Measurements from ENCODE around the gene RALBP1. TPM values are rescaled to one million over a fixed set of nuclear protein-coding genes. Genes with fewer than 3 reads are reported as not detected.

The RALBP1 gene
- total RNA-seq, 4 donors from 2014 or later: 28.9 to 49.5 (median 36.6) TPM

DNA sequence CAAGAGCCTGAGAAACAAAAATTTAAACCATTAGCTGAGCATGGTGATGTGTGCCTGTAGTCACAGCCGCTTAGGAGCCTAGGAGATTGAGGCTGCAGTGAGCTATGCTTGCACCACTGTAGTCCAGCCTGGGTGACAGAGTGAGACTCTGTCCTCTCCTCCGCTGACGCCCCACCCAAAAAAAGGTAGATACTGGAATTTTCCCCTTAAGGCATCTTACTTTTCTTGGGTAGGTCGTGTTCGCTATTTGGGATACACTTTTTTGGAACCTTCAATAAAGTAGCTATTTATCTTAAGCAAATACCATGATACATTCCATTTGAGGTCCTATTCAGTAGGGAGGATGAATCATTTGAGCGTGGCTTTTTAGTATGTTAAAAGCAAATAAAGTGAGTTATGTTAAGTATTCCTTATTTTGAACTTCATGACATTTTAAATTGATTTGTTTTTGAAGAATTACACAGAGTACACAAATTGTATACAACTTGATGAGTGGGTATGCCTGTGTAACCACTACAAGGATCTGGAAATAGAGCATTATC lies 38.7 kb downstream of the RALBP1 start:
- H3K36me3 ChIP-seq: peaks cover 0 to 24% (median 0%) of the 10 kb centered on the region in 3 donors
- H3K4me3 ChIP-seq: no peak overlapping the region
- no peak for DNase-seq
- H3K27ac ChIP-seq: no peak overlapping the region
- no peaks in the 10 kb centered on the region for H3K9me3 ChIP-seq
- no peaks in the 10 kb centered on the region for H3K27me3 ChIP-seq
- TF ChIP-seq POLR2A (IDR thresholded peaks at IDR 0.05) (no peak), CTCF (IDR thresholded peaks at IDR 0.05) (no peak)
- no peaks in the 10 kb centered on the region for H3K4me1 ChIP-seq

GRCh38 chr18:9516437-9517064 lies 41.2 kb downstream of the RALBP1 start:
- Histone ChIP-seq H3K27ac (no peak overlapping the region), H3K4me3 (no peak overlapping the region), H3K36me3 (peaks cover 0 to 24% (median 0%) of the 10 kb centered on the region in 3 donors), H3K27me3 (no peaks in the 10 kb centered on the region), H3K9me3 (no peaks in the 10 kb centered on the region), H3K4me1 (peaks cover 0 to 6% (median 0%) of the 10 kb centered on the region in 4 donors)
- TF ChIP-seq POLR2A (IDR thresholded peaks at IDR 0.05) (no peak), CTCF (IDR thresholded peaks at IDR 0.05) (peak; percentile 67 to 88 (median 84))
- no peak for DNase-seq

DNA sequence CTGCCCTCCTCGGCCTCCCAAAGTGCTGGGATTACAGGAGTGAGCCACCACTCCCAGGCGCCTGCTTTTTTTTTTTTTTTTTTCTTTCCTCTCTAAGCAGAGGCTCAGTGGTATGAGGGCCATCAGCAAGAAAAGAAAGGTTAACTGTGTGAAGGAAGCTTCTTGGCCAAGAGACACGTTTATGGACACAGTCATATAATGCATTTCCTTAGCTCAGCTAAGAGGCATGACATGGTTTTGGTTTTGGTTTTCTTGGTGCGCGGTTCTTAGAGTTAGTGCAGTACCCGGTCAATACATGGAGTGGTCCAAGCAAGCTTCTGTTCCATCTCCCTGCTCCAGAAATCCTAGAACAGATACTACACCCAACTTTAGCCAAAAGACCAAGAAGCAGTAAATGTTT lies 42.6 kb downstream of the RALBP1 start:
- Histone ChIP-seq H3K36me3 (peaks cover 0 to 24% (median 0%) of the 10 kb centered on the region in 3 donors), H3K9me3 (no peaks in the 10 kb centered on the region), H3K27ac (no peak overlapping the region), H3K4me3 (no peak overlapping the region), H3K27me3 (no peaks in the 10 kb centered on the region), H3K4me1 (peaks cover 0 to 8% (median 0%) of the 10 kb centered on the region in 4 donors)
- no peak for DNase-seq
- no peak for TF ChIP-seq POLR2A (IDR thresholded peaks at IDR 0.05)

- no peak overlapping the region for H3K4me3 ChIP-seq
- H3K4me1 ChIP-seq: peaks cover 0 to 8% (median 0%) of the 10 kb centered on the region in 4 donors
- TF ChIP-seq CTCF (IDR thresholded peaks at IDR 0.05): no peak
- TF ChIP-seq POLR2A (IDR thresholded peaks at IDR 0.05): no peak
- H3K9me3 ChIP-seq: no peaks in the 10 kb centered on the region
- H3K36me3 ChIP-seq: peaks cover 0 to 11% (median 0%) of the 10 kb centered on the region in 3 donors
- DNase-seq: no peak
- H3K27ac ChIP-seq: no peak overlapping the region
- no peaks in the 10 kb centered on the region for H3K27me3 ChIP-seq
Measured at GRCh38 chr18:9519399-9519798, 44.1 kb downstream of the RALBP1 start.

- H3K4me3 ChIP-seq: no peak overlapping the region
- TF ChIP-seq POLR2A (IDR thresholded peaks at IDR 0.05) (no peak), CTCF (IDR thresholded peaks at IDR 0.05) (no peak)
- no peak overlapping the region for H3K27ac ChIP-seq
- peaks cover 0 to 8% (median 0%) of the 10 kb centered on the region in 4 donors for H3K4me1 ChIP-seq
- H3K27me3 ChIP-seq: no peaks in the 10 kb centered on the region
- H3K9me3 ChIP-seq: no peaks in the 10 kb centered on the region
- H3K36me3 ChIP-seq: peaks cover 0 to 10% (median 0%) of the 10 kb centered on the region in 3 donors
- no peak for DNase-seq
Measured at GRCh38 chr18:9520666-9521065, 45.4 kb downstream of the RALBP1 start.

GRCh38 chr18:9521770-9522169 lies 46.5 kb downstream of the RALBP1 start:
- H3K4me1 ChIP-seq: peaks cover 0 to 8% (median 0%) of the 10 kb centered on the region in 4 donors
- TF ChIP-seq POLR2A (IDR thresholded peaks at IDR 0.05): no peak
- no peak for TF ChIP-seq CTCF (IDR thresholded peaks at IDR 0.05)
- peaks cover 0 to 11% (median 0%) of the 10 kb centered on the region in 3 donors for H3K36me3 ChIP-seq
- no peaks in the 10 kb centered on the region for H3K9me3 ChIP-seq
- peak in 1 of 3 donors; percentile 58 for DNase-seq
- H3K27me3 ChIP-seq: no peaks in the 10 kb centered on the region
- H3K27ac ChIP-seq: peak overlapping the region in 2 of 4 donors; percentile 42 to 64
- H3K4me3 ChIP-seq: no peak overlapping the region

Data from Peyer's patch (tissue), 4 donors.